GM04504 (cell line): ENCODE results near the gene TSR2.
"Not testable (repeated sequence)": the region's sequence is repeated elsewhere in the genome, so short reads cannot be mapped to it uniquely, and the experiment has no call there.

ENCODE experiments used
- DNase-seq: peaks from one replicate; pipeline ENCODE4 v3.0.0-alpha.2; 2012; ENCODE audit warnings: low read depth

The TSR2 gene

GRCh38 chrX:54473993-54474859 is 34.0 kb downstream of the TSR2 start:
- DNase-seq = no peak

- no peak for DNase-seq
These were observed 39.2 kb downstream of the TSR2 start for GRCh38 chrX:54479136-54480111.

GRCh38 chrX:54482839-54483593 is 42.8 kb downstream of the TSR2 start:
- no peak for DNase-seq

DNA sequence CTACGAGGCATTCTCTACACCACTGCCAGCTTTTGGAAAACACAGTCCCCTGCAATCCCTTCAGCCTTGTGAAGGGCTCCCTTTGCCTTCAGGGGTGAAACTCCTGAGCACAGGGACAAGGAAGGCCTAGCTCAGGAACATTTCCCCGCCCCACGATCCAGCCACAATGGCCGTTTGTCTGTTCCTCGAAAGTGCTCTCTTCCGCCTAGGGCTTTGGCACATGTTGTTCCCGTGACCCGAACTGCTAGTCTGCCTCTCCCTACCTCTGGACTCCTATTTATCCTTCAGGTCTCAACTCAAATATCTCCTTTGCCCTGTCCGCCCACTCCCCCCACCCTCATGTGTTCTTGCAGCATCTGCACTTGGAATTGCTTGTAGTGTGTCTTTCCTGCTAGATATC is 43.7 kb downstream of the TSR2 start:
- no peak for DNase-seq

DNA sequence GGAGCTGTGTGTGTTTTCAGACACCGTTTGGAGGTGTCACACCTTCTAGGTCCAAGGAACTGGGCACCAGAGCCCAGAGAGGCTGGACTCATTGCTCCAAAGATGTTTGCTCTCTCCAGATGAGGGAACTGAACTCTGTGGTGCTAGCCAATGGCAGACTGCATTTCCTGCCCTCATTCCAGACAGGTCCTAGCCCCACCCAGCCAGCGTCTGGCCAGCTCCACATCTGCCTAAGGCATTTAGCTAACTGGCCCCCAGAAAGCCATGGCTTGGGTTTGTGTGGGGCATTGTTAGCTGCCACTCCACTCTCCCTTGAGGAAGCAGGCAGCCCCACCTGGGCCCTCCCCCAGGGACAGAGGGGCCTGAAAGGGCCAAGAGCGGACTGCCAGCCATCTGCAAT is 44.5 kb downstream of the TSR2 start:
- no peak for DNase-seq

DNA sequence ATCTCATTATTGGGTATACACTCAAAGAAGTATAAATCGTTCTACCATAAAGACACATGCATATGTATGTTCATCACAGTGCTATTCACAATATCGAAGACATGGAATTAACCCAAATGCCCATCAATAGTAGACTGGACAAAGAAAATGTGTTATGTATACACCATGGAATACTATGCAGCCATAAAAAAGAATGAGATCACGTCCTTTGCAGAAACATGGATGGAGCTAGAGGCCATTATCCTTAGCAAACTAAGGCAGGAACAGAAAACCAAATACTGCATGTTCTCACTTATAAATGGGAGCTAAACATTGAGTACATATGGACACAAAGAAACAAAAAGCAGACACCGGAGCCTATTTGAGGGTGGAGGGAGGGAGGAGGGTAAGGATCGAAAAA is 49.6 kb downstream of the TSR2 start:
- DNase-seq = not testable (repeated sequence)

DNA sequence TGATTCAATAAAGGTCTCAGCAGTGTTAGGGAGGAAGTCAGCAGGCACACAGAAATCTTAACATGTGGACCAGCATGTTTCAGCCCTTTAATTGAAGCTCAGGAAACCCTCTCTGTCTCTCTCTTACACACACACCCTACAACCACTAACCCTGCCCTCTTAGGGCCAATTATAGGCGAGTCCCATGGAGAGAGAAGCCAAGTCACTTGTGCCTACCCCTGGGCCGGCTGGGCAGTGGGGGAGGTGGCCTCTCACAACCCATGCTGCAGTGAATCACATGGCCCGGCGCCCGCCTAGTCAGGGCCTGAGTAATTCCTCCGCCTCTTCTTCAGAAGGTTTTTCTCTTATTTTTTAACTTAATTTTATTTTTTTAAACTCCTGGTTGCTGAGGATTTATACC is 52.1 kb downstream of the TSR2 start:
- no peak for DNase-seq

GRCh38 chrX:54494166-54494988 is 54.2 kb downstream of the TSR2 start:
- no peak for DNase-seq
